Activated T-helper 1 cell treated with anti-CD3 and anti-CD28 coated beads, Interleukin-12 subunit alpha, Interleukin-12 subunit beta, Interleukin-2, Interleukin-4 antibody, amounts not matched to agents 30 ng/mL and 10 ng/mL and 1 ng/mL, durations not matched to agents 14 hours and 24 hours and 36 hours (primary cell): ENCODE measurements around the gene TP53BP2. TPM values are rescaled to one million over a fixed set of nuclear protein-coding genes. Genes with fewer than 3 reads are reported as not detected.

Experiments
- DNase-seq: peaks from one replicate; pipeline ENCODE4 v3.0.0; 2021; ENCODE audit warnings: low spot score
- H3K27ac Mint-ChIP-seq: one replicate; pipeline ENCODE4 v1.8.0; 2021; ENCODE audit warnings: mild to moderate bottlenecking, mixed read lengths
- H3K27me3 Mint-ChIP-seq: one replicate; pipeline ENCODE4 v1.8.0; 2022; ENCODE audit warnings: mild to moderate bottlenecking, moderate library complexity, mixed read lengths; ENCODE audit not compliant: insufficient read depth
- H3K36me3 Mint-ChIP-seq: one replicate; pipeline ENCODE4 v1.8.0; 2021; ENCODE audit warnings: low read depth, mixed read lengths
- H3K4me1 Mint-ChIP-seq: one replicate; pipeline ENCODE4 v1.8.0; 2021; ENCODE audit warnings: low read depth, mixed read lengths
- H3K4me3 Mint-ChIP-seq: one replicate; pipeline ENCODE4 v1.8.0; 2021; ENCODE audit warnings: mild to moderate bottlenecking, moderate library complexity, mixed read lengths
- H3K9me3 Mint-ChIP-seq: one replicate; pipeline ENCODE4 v1.8.0; 2021; ENCODE audit warnings: mixed read lengths
- intact Hi-C: fragments of 100-400 bp; cut with micrococcal nuclease; formaldehyde crosslinking; loops from one replicate; pipeline ENCODE4 v1.15.1; 2024
- total RNA-seq: library from RNA; stranded (reverse); gene quantifications from 2 replicates; pipeline ENCODE4 v1.2.3, GENCODE V29; 2022

Gene TP53BP2
- total RNA-seq, 1 donor from 2014 or later, result 40.4 TPM

- H3K36me3 Mint-ChIP-seq, result no peaks in the 10 kb centered on the region
- intact Hi-C loops, result loop anchor here (5.0 to 10.0 kb wide), 7 partner anchors 278 to 1180 kb away; partner anchors contain the start of genes FBXO28, NVL and WDR26
- no peak for DNase-seq
- H3K9me3 Mint-ChIP-seq, result no peaks in the 10 kb centered on the region
- H3K4me1 Mint-ChIP-seq, result peaks cover 18% of the 10 kb centered on the region
- no peak overlapping the region for H3K4me3 Mint-ChIP-seq
- H3K27ac Mint-ChIP-seq, result no peak overlapping the region
- H3K27me3 Mint-ChIP-seq, result peaks cover 6% of the 10 kb centered on the region
Measured at GRCh38 chr1:223834660-223835263, 11.0 kb downstream of the TP53BP2 start.

GRCh38 chr1:223833948-223834347 is 11.8 kb downstream of the TP53BP2 start:
- intact Hi-C loops, result loop anchor here (2.0 to 10.0 kb wide), 8 partner anchors 278 to 1179 kb away; partner anchors contain the start of genes DEGS1, FBXO28, NVL and WDR26
- Mint-ChIP-seq H3K4me3 (no peak overlapping the region), H3K4me1 (peaks cover 20% of the 10 kb centered on the region), H3K36me3 (no peaks in the 10 kb centered on the region), H3K27me3 (peaks cover 6% of the 10 kb centered on the region), H3K27ac (no peak overlapping the region), H3K9me3 (no peaks in the 10 kb centered on the region)
- DNase-seq, result no peak

- DNase-seq, result no peak
- intact Hi-C loops, result loop anchor here (1.0 to 10.0 kb wide), 14 partner anchors 12 to 1178 kb away; partner anchors contain the start of genes CNIH4, DEGS1, FBXO28 and NVL
- Mint-ChIP-seq H3K9me3 (no peaks in the 10 kb centered on the region), H3K4me1 (peaks cover 6% of the 10 kb centered on the region), H3K36me3 (peaks cover 5% of the 10 kb centered on the region), H3K4me3 (peak overlapping the region; percentile 49), H3K27me3 (no peaks in the 10 kb centered on the region), H3K27ac (peak overlapping the region; percentile 90)
Measured at GRCh38 chr1:223832637-223832943, 13.2 kb downstream of the TP53BP2 start.

GRCh38 chr1:223831755-223832636 is 13.8 kb downstream of the TP53BP2 start:
- H3K4me3 Mint-ChIP-seq, result peak overlapping the region; percentile 23
- H3K27ac Mint-ChIP-seq, result peak overlapping the region; percentile 90
- no peak for DNase-seq
- peaks cover 9% of the 10 kb centered on the region for H3K36me3 Mint-ChIP-seq
- peaks cover 10% of the 10 kb centered on the region for H3K4me1 Mint-ChIP-seq
- H3K9me3 Mint-ChIP-seq, result no peaks in the 10 kb centered on the region
- H3K27me3 Mint-ChIP-seq, result no peaks in the 10 kb centered on the region
- intact Hi-C loops, result loop anchor here (1.0 to 10.0 kb wide), 14 partner anchors 12 to 1177 kb away; partner anchors contain the start of genes CNIH4, DEGS1, FBXO28 and NVL

DNA sequence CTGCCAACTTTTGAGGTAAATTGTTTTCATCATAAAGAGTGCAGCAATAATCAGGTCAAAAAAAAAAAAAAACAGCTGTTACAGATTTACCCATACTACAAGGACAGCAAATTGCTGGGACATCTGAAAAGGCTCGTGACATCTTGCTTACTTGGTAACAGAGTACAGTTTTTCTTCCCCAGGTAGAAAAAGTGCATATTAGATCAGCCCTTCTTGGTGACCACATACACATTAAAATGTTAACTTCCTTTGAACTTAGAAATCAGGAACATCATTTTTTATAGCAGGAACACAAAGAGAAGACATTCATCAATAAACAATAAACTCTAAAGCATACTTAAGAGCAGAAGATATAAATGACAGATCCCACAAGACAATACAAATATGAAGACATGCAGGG is 16.1 kb downstream of the TP53BP2 start:
- DNase-seq, result no peak
- Mint-ChIP-seq H3K27ac (peak overlapping the region; percentile 16), H3K4me3 (no peak overlapping the region), H3K4me1 (peaks cover 33% of the 10 kb centered on the region), H3K27me3 (no peaks in the 10 kb centered on the region), H3K9me3 (no peaks in the 10 kb centered on the region), H3K36me3 (peaks cover 13% of the 10 kb centered on the region)
- intact Hi-C loops, result loop anchor here (5.0 to 10.0 kb wide), 7 partner anchors 283 to 1175 kb away; partner anchors contain the start of genes FBXO28, NVL and WDR26

- H3K27ac Mint-ChIP-seq, result no peak overlapping the region
- intact Hi-C loops, result no loop called here
- DNase-seq, result no peak
- H3K4me3 Mint-ChIP-seq, result no peak overlapping the region
- H3K36me3 Mint-ChIP-seq, result peaks cover 13% of the 10 kb centered on the region
- no peaks in the 10 kb centered on the region for H3K27me3 Mint-ChIP-seq
- no peaks in the 10 kb centered on the region for H3K9me3 Mint-ChIP-seq
- peaks cover 34% of the 10 kb centered on the region for H3K4me1 Mint-ChIP-seq
Measured at GRCh38 chr1:223828162-223828848, 17.4 kb downstream of the TP53BP2 start.

DNA sequence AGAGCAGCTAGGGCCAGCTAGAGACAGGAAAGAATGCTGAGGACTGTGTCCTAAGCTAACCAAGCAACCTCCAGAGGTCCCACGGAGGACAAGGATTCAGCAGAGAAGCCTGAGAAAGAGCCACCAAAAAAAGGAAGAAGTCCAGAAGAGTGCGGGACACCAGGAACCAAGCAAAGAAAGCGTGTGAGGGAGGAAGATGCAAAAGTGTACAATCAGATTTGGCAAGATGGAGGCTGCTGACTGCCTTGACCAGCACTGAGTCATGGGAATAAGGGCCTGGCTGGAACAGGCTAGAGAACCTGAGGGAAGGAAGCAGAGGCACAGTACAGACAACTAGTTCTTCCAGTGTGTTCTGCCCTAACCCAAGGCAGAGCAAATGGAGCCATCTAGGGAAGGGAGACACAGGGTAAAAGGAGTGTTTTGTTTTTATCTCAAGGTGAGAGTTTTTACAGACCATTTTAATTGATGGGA is 18.5 kb downstream of the TP53BP2 start:
- Mint-ChIP-seq H3K4me3 (no peak overlapping the region), H3K27me3 (no peaks in the 10 kb centered on the region), H3K27ac (no peak overlapping the region), H3K36me3 (peaks cover 13% of the 10 kb centered on the region), H3K9me3 (no peaks in the 10 kb centered on the region), H3K4me1 (peaks cover 34% of the 10 kb centered on the region)
- no peak for DNase-seq
- intact Hi-C loops, result no loop called here

GRCh38 chr1:223825767-223826748 is 19.7 kb downstream of the TP53BP2 start:
- DNase-seq, result no peak
- H3K4me3 Mint-ChIP-seq, result no peak overlapping the region
- no peaks in the 10 kb centered on the region for H3K27me3 Mint-ChIP-seq
- peaks cover 13% of the 10 kb centered on the region for H3K36me3 Mint-ChIP-seq
- peaks cover 34% of the 10 kb centered on the region for H3K4me1 Mint-ChIP-seq
- no peak overlapping the region for H3K27ac Mint-ChIP-seq
- H3K9me3 Mint-ChIP-seq, result no peaks in the 10 kb centered on the region
- intact Hi-C loops, result loop anchor here (2.0 kb wide), 1 partner anchor 15 kb away; no protein-coding TSS in a partner anchor

DNA sequence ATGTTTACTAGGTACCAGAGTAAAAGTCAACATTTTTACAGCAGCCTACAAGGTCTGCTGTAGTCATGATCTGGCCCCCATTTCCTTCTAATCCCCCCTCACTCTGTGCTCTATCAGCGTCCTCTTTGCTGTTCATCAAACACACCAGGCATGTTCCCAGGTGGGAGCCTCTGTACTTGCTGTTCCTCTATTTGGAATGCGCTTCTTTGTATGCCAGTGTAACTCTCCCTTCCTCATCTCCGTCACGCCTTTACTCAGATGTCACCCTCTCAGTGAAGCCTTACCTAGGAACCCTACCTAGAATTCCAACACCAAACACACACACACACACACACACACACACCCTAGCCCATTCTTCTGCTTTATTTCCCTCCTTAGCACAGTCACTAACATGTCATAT is 21.0 kb downstream of the TP53BP2 start:
- Mint-ChIP-seq H3K27me3 (no peaks in the 10 kb centered on the region), H3K4me1 (peaks cover 32% of the 10 kb centered on the region), H3K36me3 (peaks cover 23% of the 10 kb centered on the region), H3K27ac (peak overlapping the region; percentile 46), H3K9me3 (no peaks in the 10 kb centered on the region), H3K4me3 (no peak overlapping the region)
- intact Hi-C loops, result loop anchor here (2.0 kb wide), 1 partner anchor 14 kb away; no protein-coding TSS in a partner anchor
- no peak for DNase-seq

DNA sequence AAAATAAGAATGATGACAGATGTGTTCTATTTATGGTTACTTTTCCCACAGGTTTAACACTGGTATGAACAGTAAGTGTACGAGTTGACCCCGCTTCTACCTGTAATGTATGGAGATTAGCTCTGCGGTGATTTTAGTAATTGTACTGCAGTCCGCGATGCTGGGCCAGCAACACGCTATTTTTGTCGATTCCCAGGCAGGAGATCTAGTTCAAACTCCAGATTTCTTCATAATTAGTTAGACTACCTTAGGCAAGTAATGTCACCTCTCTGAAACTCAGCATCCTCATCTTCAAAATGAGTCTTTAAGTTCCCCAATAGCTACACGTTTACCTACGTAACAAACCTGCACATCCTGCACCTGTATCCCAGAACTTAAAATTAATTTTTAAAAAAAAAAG is 21.5 kb downstream of the TP53BP2 start:
- no peaks in the 10 kb centered on the region for H3K27me3 Mint-ChIP-seq
- intact Hi-C loops, result loop anchor here (2.0 kb wide), 1 partner anchor 13 kb away; no protein-coding TSS in a partner anchor
- no peaks in the 10 kb centered on the region for H3K9me3 Mint-ChIP-seq
- DNase-seq, result no peak
- peaks cover 29% of the 10 kb centered on the region for H3K4me1 Mint-ChIP-seq
- no peak overlapping the region for H3K4me3 Mint-ChIP-seq
- H3K36me3 Mint-ChIP-seq, result peaks cover 23% of the 10 kb centered on the region
- no peak overlapping the region for H3K27ac Mint-ChIP-seq

DNA sequence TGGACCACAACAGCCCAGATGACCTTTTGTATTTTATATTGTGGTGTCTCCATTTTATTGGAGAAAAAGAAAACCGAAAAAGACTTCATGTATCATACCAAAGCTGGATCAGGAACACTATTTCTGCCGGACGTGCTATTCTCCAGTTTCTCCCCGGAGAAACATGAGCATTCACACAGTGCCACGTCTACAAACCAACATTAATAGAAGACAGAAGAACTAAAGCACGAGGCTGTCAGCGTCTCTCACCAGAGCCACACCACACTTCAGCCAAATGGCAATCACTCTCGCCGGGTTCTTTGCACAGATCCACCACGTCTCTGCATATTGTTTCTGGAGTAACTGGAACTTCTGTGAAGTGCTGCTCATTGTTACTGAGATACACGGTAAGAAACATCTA is 24.8 kb downstream of the TP53BP2 start:
- DNase-seq, result no peak
- intact Hi-C loops, result no loop called here

GRCh38 chr1:223820515-223820858 is 25.3 kb downstream of the TP53BP2 start:
- intact Hi-C loops, result no loop called here
- Mint-ChIP-seq H3K36me3 (peaks cover 14% of the 10 kb centered on the region), H3K4me3 (no peak overlapping the region), H3K27ac (no peak overlapping the region), H3K27me3 (no peaks in the 10 kb centered on the region), H3K9me3 (no peaks in the 10 kb centered on the region), H3K4me1 (peaks cover 9% of the 10 kb centered on the region)
- no peak for DNase-seq

More for the DNA sequence above, 24.8 kb downstream of the TP53BP2 start:
- Mint-ChIP-seq H3K4me3 (no peak overlapping the region), H3K27ac (no peak overlapping the region), H3K9me3 (no peaks in the 10 kb centered on the region), H3K27me3 (no peaks in the 10 kb centered on the region), H3K36me3 (peaks cover 14% of the 10 kb centered on the region), H3K4me1 (peaks cover 14% of the 10 kb centered on the region)
